GM12874 (cell line): ENCODE results near the gene FSTL3.

Experiments used
- CTCF ChIP-seq: IDR thresholded peaks from 2 replicates; pipeline ENCODE4 v1.5.1; 2011; ENCODE audit warnings: low read depth, mild to moderate bottlenecking, control low read depth, low read length, moderate library complexity; ENCODE audit not compliant: insufficient read depth

The FSTL3 gene

DNA sequence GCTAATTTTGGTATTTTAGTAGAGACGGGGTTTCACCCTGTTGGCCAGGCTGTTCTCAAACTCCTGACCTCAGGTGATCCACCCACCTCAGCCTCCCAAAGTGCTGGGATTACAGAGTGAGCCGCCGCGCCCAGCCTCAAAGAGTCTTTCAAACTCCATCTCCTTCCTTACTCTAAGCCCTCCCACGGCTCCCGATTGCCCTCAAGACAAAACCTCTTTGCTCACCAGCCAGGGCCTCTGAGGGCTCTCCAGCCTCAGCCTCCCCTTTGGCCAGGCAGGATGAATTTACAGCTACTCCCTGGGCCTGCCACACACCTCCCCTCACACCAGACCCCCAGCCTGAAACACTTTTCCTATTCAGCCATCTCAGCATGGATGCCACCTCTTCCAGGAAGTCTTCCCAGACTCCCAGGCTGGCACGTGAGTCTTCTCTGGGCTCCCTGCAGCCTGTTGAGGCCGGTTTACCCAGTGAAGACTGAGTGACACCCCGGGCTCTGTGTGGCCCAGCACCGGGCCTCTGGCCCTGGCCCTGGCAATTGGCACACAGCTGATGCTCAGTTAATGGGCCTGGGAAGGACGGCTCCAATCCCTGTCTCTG is 11.5 kb downstream of the FSTL3 start:
- no peak for TF ChIP-seq CTCF

GRCh38 chr19:688214-688613 is 12.0 kb downstream of the FSTL3 start:
- no peak for TF ChIP-seq CTCF

GRCh38 chr19:688992-689391 is 12.8 kb downstream of the FSTL3 start:
- no peak for TF ChIP-seq CTCF

GRCh38 chr19:690203-690602 is 14.0 kb downstream of the FSTL3 start:
- no peak for TF ChIP-seq CTCF

- TF ChIP-seq CTCF, result no peak
These were observed 18.5 kb downstream of the FSTL3 start for GRCh38 chr19:694481-695351.

- TF ChIP-seq CTCF, result no peak
These were observed 19.3 kb downstream of the FSTL3 start, which contains the start of gene PRSS57 for GRCh38 chr19:695352-695949. Gene PRSS57, minus strand, starts transcription at chr19:695452. Its CDS starts 22 bp downstream, at chr19:695430.

DNA sequence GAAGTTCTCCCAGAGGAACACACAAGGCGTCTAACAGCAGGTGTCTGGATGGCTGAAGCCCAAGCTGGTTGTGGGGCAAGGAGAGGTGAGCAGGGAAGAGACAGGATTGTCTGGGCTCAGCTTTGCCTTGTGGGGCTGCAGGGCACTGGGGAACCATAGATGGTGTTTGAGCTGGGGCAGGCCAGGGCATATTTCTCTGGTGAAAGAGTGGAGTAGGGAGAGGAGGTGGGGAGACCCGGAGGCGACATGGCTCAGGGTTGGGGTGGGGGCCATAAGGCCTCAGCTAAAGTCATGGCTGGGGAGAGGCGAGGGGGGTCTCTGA is 27.1 kb downstream of the FSTL3 start:
- no peak for TF ChIP-seq CTCF
